Measurements from ENCODE around the gene GLP1R. TPM values are rescaled to one million over a fixed set of nuclear protein-coding genes. Genes with fewer than 3 reads are reported as not detected.

The GLP1R gene
- total RNA-seq, 2 donors from 2014 or later, result not detected

DNA sequence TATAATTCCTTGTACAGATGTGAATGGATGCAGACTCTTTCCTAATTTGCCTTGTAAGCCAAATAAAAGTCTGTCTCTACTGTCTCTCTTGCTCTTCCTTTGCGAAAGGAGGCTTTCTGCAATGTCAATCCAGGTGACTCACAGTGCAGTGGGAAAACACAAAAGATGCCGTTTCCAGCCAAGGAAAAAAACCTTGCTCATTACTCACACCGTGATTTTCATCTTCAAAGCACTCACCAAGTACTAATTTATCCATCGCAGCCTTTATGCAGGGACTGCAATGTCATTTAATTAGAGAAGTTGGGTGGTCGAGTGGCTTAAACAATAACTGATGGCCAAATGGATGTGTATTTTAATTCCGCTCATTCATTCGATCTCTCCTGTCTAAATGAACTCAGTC is 42.6 kb downstream of the GLP1R start:
- TF ChIP-seq CTCF (IDR thresholded peaks at IDR 0.05), result no peak
- peaks cover 0 to 7% of the 10 kb centered on the region in 2 donors for H3K4me1 ChIP-seq (ENCODE audit: control insufficient read depth in 1 of 2, low read depth in 2 of 2)
- H3K9me3 ChIP-seq, result no peaks in the 10 kb centered on the region
- no peaks in the 10 kb centered on the region for H3K36me3 ChIP-seq
- H3K27me3 ChIP-seq (replicated peaks; ENCODE audit: insufficient read depth), result no peaks in the 10 kb centered on the region
- DNase-seq (ENCODE audit: low spot score) (no peak), ATAC-seq (ENCODE audit: insufficient number of reproducible peaks, low FRiP score, low read depth) (no peak)
- no peak overlapping the region for H3K4me3 ChIP-seq
- no peak overlapping the region for H3K27ac ChIP-seq

- Histone ChIP-seq H3K27ac (no peak overlapping the region), H3K4me1 (ENCODE audit: control insufficient read depth in 1 of 2, low read depth in 2 of 2) (peaks cover 0 to 7% of the 10 kb centered on the region in 2 donors), H3K4me3 (no peak overlapping the region), H3K36me3 (no peaks in the 10 kb centered on the region), H3K9me3 (no peaks in the 10 kb centered on the region), H3K27me3 (replicated peaks; ENCODE audit: insufficient read depth) (no peaks in the 10 kb centered on the region)
- DNase-seq (ENCODE audit: low spot score) (no peak), ATAC-seq (ENCODE audit: insufficient number of reproducible peaks, low FRiP score, low read depth) (no peak)
- no peak for TF ChIP-seq CTCF (IDR thresholded peaks at IDR 0.05)
Measured at GRCh38 chr6:39092124-39092523, 43.5 kb downstream of the GLP1R start.

DNA sequence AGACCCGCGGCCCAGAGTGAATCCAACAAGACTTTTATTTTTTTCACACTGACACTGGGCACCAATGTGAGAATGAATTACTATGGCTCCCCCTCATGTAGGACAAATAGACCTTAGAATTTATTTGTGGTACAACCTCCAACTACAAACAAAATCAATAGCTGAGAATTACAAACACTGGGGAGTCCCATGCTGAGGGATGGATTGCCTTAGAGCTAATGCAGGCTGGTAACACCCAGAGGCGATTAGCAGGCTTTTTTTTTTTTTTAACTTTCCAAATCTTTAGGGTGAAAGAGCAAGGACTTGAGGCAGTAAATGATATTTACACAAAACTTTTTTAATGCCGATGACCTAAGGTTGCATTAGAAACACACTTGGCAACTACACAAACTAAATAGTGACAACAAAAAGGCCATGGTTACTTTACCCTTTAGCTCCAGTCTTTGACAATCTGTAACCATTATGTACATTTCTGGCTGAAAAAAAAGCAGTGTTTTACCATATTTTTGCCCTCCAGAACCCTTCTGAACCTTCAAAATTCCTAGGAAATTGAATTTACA is 44.6 kb downstream of the GLP1R start:
- H3K4me3 ChIP-seq, result no peak overlapping the region
- H3K4me1 ChIP-seq (ENCODE audit: control insufficient read depth in 1 of 2, low read depth in 2 of 2), result peaks cover 0 to 5% of the 10 kb centered on the region in 2 donors
- H3K36me3 ChIP-seq, result no peaks in the 10 kb centered on the region
- TF ChIP-seq CTCF (IDR thresholded peaks at IDR 0.05), result no peak
- no peak overlapping the region for H3K27ac ChIP-seq
- ATAC-seq (ENCODE audit: insufficient number of reproducible peaks, low FRiP score, low read depth) (no peak), DNase-seq (ENCODE audit: low spot score) (no peak)
- no peaks in the 10 kb centered on the region for H3K27me3 ChIP-seq (replicated peaks; ENCODE audit: insufficient read depth)
- no peaks in the 10 kb centered on the region for H3K9me3 ChIP-seq

GRCh38 chr6:39095578-39095977 is 47.0 kb downstream of the GLP1R start:
- ATAC-seq (ENCODE audit: insufficient number of reproducible peaks, low FRiP score, low read depth), result no peak
- no peaks in the 10 kb centered on the region for H3K36me3 ChIP-seq
- no peak overlapping the region for H3K4me3 ChIP-seq
- H3K9me3 ChIP-seq, result no peaks in the 10 kb centered on the region
- DNase-seq (ENCODE audit: low spot score), result no peak
- no peak overlapping the region for H3K27ac ChIP-seq
- H3K4me1 ChIP-seq (ENCODE audit: control insufficient read depth in 1 of 2, low read depth in 2 of 2), result no peaks in the 10 kb centered on the region
- no peaks in the 10 kb centered on the region for H3K27me3 ChIP-seq (replicated peaks; ENCODE audit: insufficient read depth)
- no peak for TF ChIP-seq CTCF (IDR thresholded peaks at IDR 0.05)

GRCh38 chr6:39100358-39100757 is 51.8 kb downstream of the GLP1R start:
- H3K4me1 ChIP-seq (ENCODE audit: control insufficient read depth in 1 of 2, low read depth in 2 of 2), result peaks cover 0 to 7% of the 10 kb centered on the region in 2 donors
- no peak overlapping the region for H3K4me3 ChIP-seq
- no peaks in the 10 kb centered on the region for H3K27me3 ChIP-seq (replicated peaks; ENCODE audit: insufficient read depth)
- H3K27ac ChIP-seq, result no peak overlapping the region
- ATAC-seq (ENCODE audit: insufficient number of reproducible peaks, low FRiP score, low read depth) (no peak), DNase-seq (ENCODE audit: low spot score) (no peak)
- TF ChIP-seq CTCF (IDR thresholded peaks at IDR 0.05), result no peak
- no peaks in the 10 kb centered on the region for H3K9me3 ChIP-seq
- H3K36me3 ChIP-seq, result peaks cover 3% of the 10 kb centered on the region
